Adrenal gland (tissue), 12 donors: ENCODE results near the gene TSPAN9. TPM values are rescaled to one million over a fixed set of nuclear protein-coding genes. Genes with fewer than 3 reads are reported as not detected.

Source experiments
- DNase-seq, 7 donors: peaks; one replicate each; pipeline ENCODE4 v3.0.0-alpha.2; 2019 to 2020
- H3K27ac ChIP-seq, 5 donors: fragments of 200-600 bp; sonication (generic) in 4 of 5; 1 replicate in 3 of 5; 2 replicates in 2 of 5; pipeline versions ENCODE4 v1.5.1 to v1.8.0; 2016 to 2020; ENCODE audit warnings: mild to moderate bottlenecking in 1 of 5
- H3K27me3 ChIP-seq: fragments of 200-600 bp; 2 replicates; pipeline ENCODE4 v1.8.0; 2021
- H3K36me3 ChIP-seq, 2 donors: fragments of 200-600 bp; replicated peaks in 1 of 2; 1 replicate in 1 of 2; 2 replicates in 1 of 2; pipeline versions ENCODE4 v1.5.1 to v1.8.0; 2018 to 2022
- H3K4me1 ChIP-seq, 2 donors: fragments of 200-600 bp; replicated peaks in 1 of 2; 1 replicate in 1 of 2; 2 replicates in 1 of 2; pipeline versions ENCODE4 v1.5.1 to v1.8.0; 2018 to 2021
- H3K4me3 ChIP-seq, 4 donors: fragments of 200-600 bp; sonication (generic) in 3 of 4; one replicate each; pipeline ENCODE4 v1.5.1; 2016 to 2018
- H3K9me3 ChIP-seq, 3 donors: fragments of 200-600 bp; sonication (generic) in 1 of 3; replicated peaks in 1 of 3; 1 replicate in 2 of 3; 2 replicates in 1 of 3; pipeline versions ENCODE4 v1.5.1 to v1.8.0; 2016 to 2021
- POLR2A ChIP-seq, 2 donors: fragments of 450-650 bp; IDR thresholded peaks; one replicate each; pipeline ENCODE4 v1.6.1; 2017; ENCODE audit warnings: antibody characterized with exemption in 2 of 2, mild to moderate bottlenecking in 2 of 2, moderate library complexity in 1 of 2
- WGBS, 4 donors: extraction: QIAGEN DNeasy Blood & Tissue Kit in 2 of 4; methylation state at CpG; one replicate each; pipeline versions ENCODE4 v1.1.5 to v1.1.7; 2013 to 2017; 5-methylcytosine and 5-hydroxymethylcytosine counted together
- intact Hi-C, 2 donors: fragments of 100-400 bp; cut with DNase I; formaldehyde crosslinking; loops; one replicate each; pipeline versions ENCODE4 v1.14.1 to v1.15.0; 2022 to 2023
- polyA plus RNA-seq, 3 donors: library from polyadenylated mRNA; stranded (reverse); fragments of 200-250 nt in 2 of 3; fragments of 350-450 nt in 1 of 3; fragmentation: Illumina TruSeq in 1 of 3; extraction: RNeasy Lipid Tissue Mini Kit (QIAGEN cat#74804) in 1 of 3; gene quantifications; one replicate each; pipeline ENCODE4 v1.2.3, GENCODE V29; 2013 to 2014
- total RNA-seq, 9 donors: library from RNA; depleted of rRNA in 4 of 9; stranded (reverse); fragments of >200 nt in 4 of 9; fragments of 120-200 nt in 1 of 9; fragmentation: NEBNext Ultra II Directional in 1 of 9; extraction: Animal tissue kit (Norgen Biotek cat#: 25700) in 1 of 9; gene quantifications; one replicate each; pipeline versions ENCODE4 v1.1.0 to v1.2.4, GENCODE V29; 2013 to 2023
- TF ChIP-seq, protein P1 (sequence below), 6 experiments: fragments of 450-650 bp in 4 of 6; fragments of 200-600 bp in 2 of 6; sonication (generic) in 1 of 6; IDR thresholded peaks; 1 replicate in 5 of 6; 2 replicates in 1 of 6; pipeline versions ENCODE4 v1.5.1 to v1.8.0; 2016 to 2021; ENCODE audit warnings: antibody characterized with exemption in 6 of 6, mild to moderate bottlenecking in 2 of 6, moderate library complexity in 1 of 6
- donor health status: healthy with polysubstance abuse.
- donor health status: Bipolar disorder and iron deficiency.
- donor health status: DM: yes; HTN: yes; CAD: no.
- donor health status: DM: no; HTN: no; CAD: no.
- donor health status: DM: no; HTN: no; CAD: no.
- donor health status: DM: yes; HTN: yes; CAD: no.

The TSPAN9 gene
- total and polyA plus RNA-seq, 12 donors = 12.4 to 31.4 (median 22.4) TPM

DNA sequence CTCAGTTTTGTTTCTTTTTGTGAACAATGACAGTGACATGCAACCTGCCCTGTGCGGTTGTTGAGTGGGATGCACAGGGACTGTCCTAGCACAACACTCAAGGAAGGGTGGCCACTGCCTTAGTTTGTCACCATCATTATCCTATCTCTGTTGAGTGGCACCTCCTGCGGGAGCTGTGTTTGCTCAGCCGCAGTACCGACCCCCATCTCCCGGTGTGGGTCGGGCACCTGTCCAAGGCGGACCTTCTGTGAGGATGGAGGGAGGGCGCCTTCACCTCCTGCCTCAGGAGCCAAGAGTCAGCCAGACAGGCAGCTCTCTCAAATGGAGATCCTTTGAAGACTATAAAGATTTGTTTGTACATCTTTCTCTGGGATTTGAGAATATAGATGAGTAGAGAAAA is 142.1 kb downstream of the TSPAN9 start:
- peaks cover 12% of the 10 kb centered on the region in 2 donors for H3K4me1 ChIP-seq
- no peak for TF ChIP-seq POLR2A (IDR thresholded peaks at IDR 0.05)
- TF ChIP-seq, protein P1, sequence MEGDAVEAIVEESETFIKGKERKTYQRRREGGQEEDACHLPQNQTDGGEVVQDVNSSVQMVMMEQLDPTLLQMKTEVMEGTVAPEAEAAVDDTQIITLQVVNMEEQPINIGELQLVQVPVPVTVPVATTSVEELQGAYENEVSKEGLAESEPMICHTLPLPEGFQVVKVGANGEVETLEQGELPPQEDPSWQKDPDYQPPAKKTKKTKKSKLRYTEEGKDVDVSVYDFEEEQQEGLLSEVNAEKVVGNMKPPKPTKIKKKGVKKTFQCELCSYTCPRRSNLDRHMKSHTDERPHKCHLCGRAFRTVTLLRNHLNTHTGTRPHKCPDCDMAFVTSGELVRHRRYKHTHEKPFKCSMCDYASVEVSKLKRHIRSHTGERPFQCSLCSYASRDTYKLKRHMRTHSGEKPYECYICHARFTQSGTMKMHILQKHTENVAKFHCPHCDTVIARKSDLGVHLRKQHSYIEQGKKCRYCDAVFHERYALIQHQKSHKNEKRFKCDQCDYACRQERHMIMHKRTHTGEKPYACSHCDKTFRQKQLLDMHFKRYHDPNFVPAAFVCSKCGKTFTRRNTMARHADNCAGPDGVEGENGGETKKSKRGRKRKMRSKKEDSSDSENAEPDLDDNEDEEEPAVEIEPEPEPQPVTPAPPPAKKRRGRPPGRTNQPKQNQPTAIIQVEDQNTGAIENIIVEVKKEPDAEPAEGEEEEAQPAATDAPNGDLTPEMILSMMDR (IDR thresholded peaks at IDR 0.05) = no peak
- H3K27ac ChIP-seq = peak overlapping the region in 2 of 5 donors; percentile 27 to 72
- no peaks in the 10 kb centered on the region for H3K27me3 ChIP-seq
- H3K4me3 ChIP-seq = no peak overlapping the region
- H3K9me3 ChIP-seq = no peaks in the 10 kb centered on the region
- 80 to 94% (median 88%) methylated on average over 7 to 8 of the region's 8 CpGs for WGBS, 4 donors
- DNase-seq = no peak
- intact Hi-C loops = no loop called here
- no peaks in the 10 kb centered on the region for H3K36me3 ChIP-seq

- Histone ChIP-seq H3K4me1 (peaks cover 12% of the 10 kb centered on the region in 2 donors), H3K36me3 (no peaks in the 10 kb centered on the region), H3K4me3 (no peak overlapping the region), H3K27ac (no peak overlapping the region), H3K9me3 (no peaks in the 10 kb centered on the region), H3K27me3 (no peaks in the 10 kb centered on the region)
- intact Hi-C loops = no loop called here
- no peak for DNase-seq
- TF ChIP-seq POLR2A (IDR thresholded peaks at IDR 0.05) = no peak
- TF ChIP-seq, protein P1 (IDR thresholded peaks at IDR 0.05) = no peak
- 81 to 93% (median 86%) methylated on average over 18 to 21 of the region's 21 CpGs for WGBS, 4 donors
Observed at GRCh38 chr12:3220382-3221321, 143.5 kb downstream of the TSPAN9 start.

GRCh38 chr12:3222306-3222705 is 145.1 kb downstream of the TSPAN9 start:
- no peaks in the 10 kb centered on the region for H3K27me3 ChIP-seq
- no peak for DNase-seq
- no peak overlapping the region for H3K4me3 ChIP-seq
- 83 to 96% (median 94%) methylated on average over 1 to 6 of the region's 6 CpGs for WGBS, 4 donors
- TF ChIP-seq POLR2A (IDR thresholded peaks at IDR 0.05) = no peak
- TF ChIP-seq, protein P1 (IDR thresholded peaks at IDR 0.05) = no peak
- H3K9me3 ChIP-seq = no peaks in the 10 kb centered on the region
- intact Hi-C loops = no loop called here
- no peak overlapping the region for H3K27ac ChIP-seq
- H3K4me1 ChIP-seq = peaks cover 12% of the 10 kb centered on the region in 2 donors
- no peaks in the 10 kb centered on the region for H3K36me3 ChIP-seq

GRCh38 chr12:3222979-3223378 is 145.8 kb downstream of the TSPAN9 start:
- H3K4me3 ChIP-seq = no peak overlapping the region
- no peak for TF ChIP-seq POLR2A (IDR thresholded peaks at IDR 0.05)
- TF ChIP-seq, protein P1 (IDR thresholded peaks at IDR 0.05) = no peak
- 87 to 92% (median 89%) methylated on average over 10 to 15 of the region's 15 CpGs for WGBS, 4 donors
- peaks cover 12% of the 10 kb centered on the region in 2 donors for H3K4me1 ChIP-seq
- intact Hi-C loops = no loop called here
- H3K27me3 ChIP-seq = no peaks in the 10 kb centered on the region
- H3K27ac ChIP-seq = no peak overlapping the region
- no peak for DNase-seq
- no peaks in the 10 kb centered on the region for H3K36me3 ChIP-seq
- H3K9me3 ChIP-seq = no peaks in the 10 kb centered on the region
